GM12878 (cell line): ENCODE data around the gene LRRC45.

Source experiments
- CBX5 ChIP-seq: sonication (generic); IDR thresholded peaks from 2 replicates; pipeline ENCODE4 v1.6.1; 2016; ENCODE audit warnings: low read depth, moderate library complexity, mild to moderate bottlenecking, inconsistent platforms
- EED ChIP-seq: sonication (generic); IDR thresholded peaks from 2 replicates; pipeline ENCODE4 v1.6.1; 2016; ENCODE audit warnings: antibody characterized with exemption, low read depth
- ETV6 ChIP-seq, 2 experiments: fragments of 450-650 bp in 1 of 2; IDR thresholded peaks in 1 of 2; conservative IDR thresholded peaks in 1 of 2; 2 replicates each; pipeline ENCODE4 v1.6.1; 2014; ENCODE audit warnings: antibody characterized with exemption in 1 of 2, borderline replicate concordance in 1 of 2, low read depth in 1 of 2, mild to moderate bottlenecking in 1 of 2, moderate library complexity in 1 of 2
- FOXM1 ChIP-seq: IDR thresholded peaks from 2 replicates; pipeline ENCODE4 v1.6.1; 2012; ENCODE audit warnings: low read depth, mild to moderate bottlenecking, inconsistent platforms, low read length, moderate library complexity
- NFIC ChIP-seq: IDR thresholded peaks from 2 replicates; pipeline ENCODE4 v1.6.1; 2012; ENCODE audit warnings: low read depth, mild to moderate bottlenecking, inconsistent platforms, low read length, moderate library complexity
- RAD21 ChIP-seq: IDR thresholded peaks from 2 replicates; pipeline ENCODE4 v1.6.1; 2011; ENCODE audit warnings: mild to moderate bottlenecking, low read depth, low read length, moderate library complexity; ENCODE audit not compliant: insufficient read depth
- RFX5 ChIP-seq: IDR thresholded peaks from 2 replicates; pipeline ENCODE4 v1.6.1; 2011; ENCODE audit warnings: low read depth, low read length, improper control_type of control experiment
- YY1 ChIP-seq: IDR thresholded peaks from 2 replicates; pipeline ENCODE4 v1.6.1; 2011; ENCODE audit warnings: low read depth, mild to moderate bottlenecking, low read length
- TF ChIP-seq, protein P1 (sequence below): IDR thresholded peaks from 2 replicates; pipeline ENCODE4 v1.6.1; 2012; ENCODE audit warnings: mild to moderate bottlenecking, low read depth, low read length
- TF ChIP-seq, protein P2 (sequence below), 3 experiments: IDR thresholded peaks in 2 of 3; conservative IDR thresholded peaks in 1 of 3; 2 replicates each; pipeline ENCODE4 v1.5.1; 2011; ENCODE audit warnings: low read depth in 3 of 3, low read length in 3 of 3, mild to moderate bottlenecking in 3 of 3, control low read depth in 2 of 3, moderate library complexity in 2 of 3, inconsistent platforms in 1 of 3, mixed read lengths in 1 of 3; ENCODE audit not compliant: control insufficient read depth in 2 of 3, insufficient read depth in 1 of 3; ENCODE audit errors: extremely low read depth in 1 of 3
- TF ChIP-seq, protein P3 (sequence below): fragments of 450-650 bp; IDR thresholded peaks from 2 replicates; pipeline ENCODE4 v1.6.1; 2014; ENCODE audit warnings: mild to moderate bottlenecking

DNA sequence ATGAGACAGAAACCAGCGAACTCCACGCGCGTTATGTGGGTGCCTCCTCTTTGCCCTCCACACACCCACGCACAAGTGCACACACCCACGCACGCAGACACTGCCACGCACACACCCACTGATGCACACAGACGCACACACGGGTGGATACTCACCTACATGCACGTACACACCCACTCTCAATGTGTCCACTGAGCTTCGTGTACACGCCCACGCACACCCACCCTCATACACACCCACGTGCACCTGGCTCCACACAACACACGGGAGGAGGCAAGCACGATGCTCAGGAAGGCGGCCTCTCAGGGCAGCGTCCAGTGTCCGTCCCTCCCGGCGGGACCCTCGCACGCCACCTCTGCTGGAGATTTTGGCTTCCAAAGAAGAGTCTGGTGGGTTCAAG lies 24.3 kb downstream of the LRRC45 start:
- TF ChIP-seq, protein P1, sequence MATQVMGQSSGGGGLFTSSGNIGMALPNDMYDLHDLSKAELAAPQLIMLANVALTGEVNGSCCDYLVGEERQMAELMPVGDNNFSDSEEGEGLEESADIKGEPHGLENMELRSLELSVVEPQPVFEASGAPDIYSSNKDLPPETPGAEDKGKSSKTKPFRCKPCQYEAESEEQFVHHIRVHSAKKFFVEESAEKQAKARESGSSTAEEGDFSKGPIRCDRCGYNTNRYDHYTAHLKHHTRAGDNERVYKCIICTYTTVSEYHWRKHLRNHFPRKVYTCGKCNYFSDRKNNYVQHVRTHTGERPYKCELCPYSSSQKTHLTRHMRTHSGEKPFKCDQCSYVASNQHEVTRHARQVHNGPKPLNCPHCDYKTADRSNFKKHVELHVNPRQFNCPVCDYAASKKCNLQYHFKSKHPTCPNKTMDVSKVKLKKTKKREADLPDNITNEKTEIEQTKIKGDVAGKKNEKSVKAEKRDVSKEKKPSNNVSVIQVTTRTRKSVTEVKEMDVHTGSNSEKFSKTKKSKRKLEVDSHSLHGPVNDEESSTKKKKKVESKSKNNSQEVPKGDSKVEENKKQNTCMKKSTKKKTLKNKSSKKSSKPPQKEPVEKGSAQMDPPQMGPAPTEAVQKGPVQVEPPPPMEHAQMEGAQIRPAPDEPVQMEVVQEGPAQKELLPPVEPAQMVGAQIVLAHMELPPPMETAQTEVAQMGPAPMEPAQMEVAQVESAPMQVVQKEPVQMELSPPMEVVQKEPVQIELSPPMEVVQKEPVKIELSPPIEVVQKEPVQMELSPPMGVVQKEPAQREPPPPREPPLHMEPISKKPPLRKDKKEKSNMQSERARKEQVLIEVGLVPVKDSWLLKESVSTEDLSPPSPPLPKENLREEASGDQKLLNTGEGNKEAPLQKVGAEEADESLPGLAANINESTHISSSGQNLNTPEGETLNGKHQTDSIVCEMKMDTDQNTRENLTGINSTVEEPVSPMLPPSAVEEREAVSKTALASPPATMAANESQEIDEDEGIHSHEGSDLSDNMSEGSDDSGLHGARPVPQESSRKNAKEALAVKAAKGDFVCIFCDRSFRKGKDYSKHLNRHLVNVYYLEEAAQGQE, result no peak
- no peak for TF ChIP-seq ETV6 (conservative IDR thresholded peaks at IDR 0.05 in 1 of 2, IDR thresholded peaks at IDR 0.05 in 1 of 2; ENCODE audit: borderline replicate concordance in 1 of 2, low read depth in 1 of 2)
- TF ChIP-seq, protein P2, sequence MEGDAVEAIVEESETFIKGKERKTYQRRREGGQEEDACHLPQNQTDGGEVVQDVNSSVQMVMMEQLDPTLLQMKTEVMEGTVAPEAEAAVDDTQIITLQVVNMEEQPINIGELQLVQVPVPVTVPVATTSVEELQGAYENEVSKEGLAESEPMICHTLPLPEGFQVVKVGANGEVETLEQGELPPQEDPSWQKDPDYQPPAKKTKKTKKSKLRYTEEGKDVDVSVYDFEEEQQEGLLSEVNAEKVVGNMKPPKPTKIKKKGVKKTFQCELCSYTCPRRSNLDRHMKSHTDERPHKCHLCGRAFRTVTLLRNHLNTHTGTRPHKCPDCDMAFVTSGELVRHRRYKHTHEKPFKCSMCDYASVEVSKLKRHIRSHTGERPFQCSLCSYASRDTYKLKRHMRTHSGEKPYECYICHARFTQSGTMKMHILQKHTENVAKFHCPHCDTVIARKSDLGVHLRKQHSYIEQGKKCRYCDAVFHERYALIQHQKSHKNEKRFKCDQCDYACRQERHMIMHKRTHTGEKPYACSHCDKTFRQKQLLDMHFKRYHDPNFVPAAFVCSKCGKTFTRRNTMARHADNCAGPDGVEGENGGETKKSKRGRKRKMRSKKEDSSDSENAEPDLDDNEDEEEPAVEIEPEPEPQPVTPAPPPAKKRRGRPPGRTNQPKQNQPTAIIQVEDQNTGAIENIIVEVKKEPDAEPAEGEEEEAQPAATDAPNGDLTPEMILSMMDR (IDR thresholded peaks at IDR 0.05 in 2 of 3, conservative IDR thresholded peaks at IDR 0.05 in 1 of 3; ENCODE audit: control insufficient read depth in 2 of 3, extremely low read depth in 1 of 3, insufficient read depth in 1 of 3, low read depth in 3 of 3, low read length in 3 of 3), result no peak
- TF ChIP-seq RAD21, result no peak
- no peak for TF ChIP-seq YY1
- TF ChIP-seq, protein P3, sequence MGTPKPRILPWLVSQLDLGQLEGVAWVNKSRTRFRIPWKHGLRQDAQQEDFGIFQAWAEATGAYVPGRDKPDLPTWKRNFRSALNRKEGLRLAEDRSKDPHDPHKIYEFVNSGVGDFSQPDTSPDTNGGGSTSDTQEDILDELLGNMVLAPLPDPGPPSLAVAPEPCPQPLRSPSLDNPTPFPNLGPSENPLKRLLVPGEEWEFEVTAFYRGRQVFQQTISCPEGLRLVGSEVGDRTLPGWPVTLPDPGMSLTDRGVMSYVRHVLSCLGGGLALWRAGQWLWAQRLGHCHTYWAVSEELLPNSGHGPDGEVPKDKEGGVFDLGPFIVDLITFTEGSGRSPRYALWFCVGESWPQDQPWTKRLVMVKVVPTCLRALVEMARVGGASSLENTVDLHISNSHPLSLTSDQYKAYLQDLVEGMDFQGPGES, result no peak
- no peak for TF ChIP-seq RFX5
- no peak for TF ChIP-seq NFIC
- TF ChIP-seq EED, result no peak
- no peak for TF ChIP-seq CBX5
- TF ChIP-seq FOXM1, result no peak
